HepG2 (cell line): ENCODE measurements around the gene HYAL2. TPM values are rescaled to one million over a fixed set of nuclear protein-coding genes. Genes with fewer than 3 reads are reported as not detected.
A peak's percentile ranks its signal among the peaks of the same experiment; 100 is the strongest.

ENCODE experiments used
- ELF1 ChIP-seq: sonication (generic); formaldehyde crosslinking; IDR thresholded peaks from 2 replicates; pipeline ENCODE4 v1.4.0; 2020; ENCODE audit warnings: missing genetic modification reagents
- FIP1L1 ChIP-seq: fragments of 200-400 bp; formaldehyde crosslinking; IDR thresholded peaks from 2 replicates; pipeline ENCODE4 v1.6.1; 2018; ENCODE audit warnings: low read depth, mild to moderate bottlenecking, low read length, moderate library complexity, borderline replicate concordance; ENCODE audit not compliant: insufficient read depth
- MIER2 ChIP-seq: IDR thresholded peaks from 2 replicates; pipeline ENCODE4 v1.6.1; 2016; ENCODE audit warnings: missing biosample characterization, missing genetic modification reagents
- MTF1 ChIP-seq: sonication (generic); formaldehyde crosslinking; IDR thresholded peaks from 2 replicates; pipeline ENCODE4 v1.5.0; 2020; ENCODE audit warnings: missing genetic modification reagents
- RFXANK ChIP-seq: IDR thresholded peaks from 2 replicates; pipeline ENCODE4 v1.6.1; 2016
- SOX5 ChIP-seq: IDR thresholded peaks from 2 replicates; pipeline ENCODE4 v1.6.1; 2016; ENCODE audit warnings: borderline replicate concordance
- SSRP1 ChIP-seq: IDR thresholded peaks from 2 replicates; pipeline ENCODE4 v1.6.1; 2016; ENCODE audit warnings: control low read depth
- ZNF572 ChIP-seq: sonication (generic); formaldehyde crosslinking; IDR thresholded peaks from 2 replicates; pipeline ENCODE4 v1.5.1; 2020; ENCODE audit warnings: mild to moderate bottlenecking, missing genetic modification reagents
- ZNF607 ChIP-seq: sonication (generic); formaldehyde crosslinking; IDR thresholded peaks from 2 replicates; pipeline ENCODE4 v1.5.1; 2020; ENCODE audit warnings: missing genetic modification reagents, mild to moderate bottlenecking, borderline replicate concordance
- ZNF768 ChIP-seq: sonication (generic); formaldehyde crosslinking; IDR thresholded peaks from 2 replicates; pipeline ENCODE4 v1.4.0; 2020; ENCODE audit warnings: missing genetic modification reagents
- ZNF777 ChIP-seq: sonication (generic); formaldehyde crosslinking; IDR thresholded peaks from 2 replicates; pipeline ENCODE4 v1.4.0; 2020; ENCODE audit warnings: missing genetic modification reagents
- ZSCAN9 ChIP-seq: IDR thresholded peaks from 2 replicates; pipeline ENCODE4 v1.6.1; 2016; ENCODE audit warnings: borderline replicate concordance
- polyA plus RNA-seq, 8 experiments: library from polyadenylated mRNA; depleted of rRNA in 3 of 8; stranded (reverse) in 7 of 8; unstranded in 1 of 8; fragments of >200 nt; fragmentation: Illumina TruSeq in 4 of 8; extraction: Trizol in 4 of 8; gene quantifications; 2 replicates each; pipeline versions ENCODE4 v1.2.1 to v1.2.3, GENCODE V29; 2011 to 2016; ENCODE audit warnings: low read depth in 4 of 8, missing spikeins in 1 of 8, mixed read lengths in 1 of 8; ENCODE audit not compliant: insufficient read depth in 1 of 8
- total RNA-seq, 5 experiments: library from RNA; depleted of rRNA; stranded (reverse); fragments of >200 nt; fragmentation: Illumina TruSeq; extraction: Trizol; gene quantifications; 2 replicates each; pipeline ENCODE4 v1.2.3, GENCODE V29; 2016; ENCODE audit warnings: low read depth in 1 of 5
- TF ChIP-seq, protein P1 (sequence below): sonication (generic); formaldehyde crosslinking; conservative IDR thresholded peaks from 2 replicates; pipeline ENCODE4 v1.4.0; 2020; ENCODE audit warnings: missing genetic modification reagents
- TF ChIP-seq, protein P2 (sequence below): sonication (generic); formaldehyde crosslinking; IDR thresholded peaks from 2 replicates; pipeline ENCODE4 v1.8.1; 2022; ENCODE audit warnings: low read depth, mild to moderate bottlenecking, missing genetic modification reagents
- TF ChIP-seq, protein P3 (sequence below): sonication (generic); formaldehyde crosslinking; IDR thresholded peaks from 2 replicates; pipeline ENCODE4 v1.9.0; 2021; ENCODE audit warnings: missing genetic modification reagents, borderline replicate concordance
- TF ChIP-seq, protein P4 (sequence below): sonication (generic); formaldehyde crosslinking; IDR thresholded peaks from 2 replicates; pipeline ENCODE4 v1.4.0; 2020; ENCODE audit warnings: missing genetic modification reagents, low read depth, mild to moderate bottlenecking, borderline replicate concordance
- TF ChIP-seq, protein P5 (sequence below): sonication (generic); formaldehyde crosslinking; IDR thresholded peaks from 2 replicates; pipeline ENCODE4 v1.8.0; 2023; ENCODE audit warnings: mild to moderate bottlenecking, missing genetic modification reagents
- TF ChIP-seq, protein P6 (sequence below): sonication (generic); formaldehyde crosslinking; IDR thresholded peaks from 2 replicates; pipeline ENCODE4 v1.4.0; 2020; ENCODE audit warnings: mild to moderate bottlenecking, missing genetic modification reagents, borderline replicate concordance

HYAL2 gene
- total and polyA plus RNA-seq, 2 of the 13 experiments (the other 11 are each of a cell fraction or from before 2014, with no cell fraction given), result 76.2 to 102 TPM

DNA sequence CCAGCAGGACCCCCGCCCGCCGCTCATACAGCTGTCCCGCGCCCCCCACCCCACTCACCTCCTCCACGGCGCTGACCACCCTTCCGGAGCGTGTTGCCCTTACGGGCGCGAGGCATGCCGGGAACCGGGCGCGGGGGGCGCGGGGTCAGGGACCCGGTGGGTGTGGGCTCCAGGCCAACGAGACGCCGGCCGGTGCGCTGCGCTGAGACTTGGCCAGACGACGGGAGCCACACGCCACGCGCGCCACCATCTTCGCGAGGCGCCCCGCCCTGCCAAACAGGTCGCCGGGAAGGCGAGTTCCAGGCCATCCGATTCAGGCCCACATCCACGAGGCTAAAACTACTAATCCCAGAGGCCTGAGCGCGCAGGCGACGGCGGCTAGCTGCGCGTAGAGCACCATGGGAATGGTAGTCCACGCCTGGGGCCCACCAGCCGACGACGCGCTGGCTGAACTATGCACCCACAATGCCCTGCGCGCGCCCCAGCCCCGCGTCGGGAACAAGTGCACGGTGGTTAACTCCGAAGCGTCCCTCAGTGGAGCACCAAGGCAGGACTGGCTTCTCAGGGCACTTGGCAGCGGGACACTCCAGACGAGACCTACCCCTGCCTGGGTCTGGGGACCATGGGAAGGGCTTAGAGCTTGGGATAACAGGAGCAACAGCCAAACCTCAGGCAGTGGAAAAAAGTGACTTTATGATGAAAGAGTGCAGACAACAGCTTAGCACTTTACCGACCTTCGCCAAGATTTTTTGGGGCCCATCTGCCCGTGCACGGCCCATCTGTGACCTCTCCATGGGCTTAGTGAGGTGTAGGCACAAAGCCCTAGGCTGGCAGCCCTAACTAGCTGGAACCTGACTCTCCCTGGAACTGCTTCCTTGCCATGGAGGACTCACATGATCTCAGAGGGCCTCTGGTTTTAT, 30.1 kb downstream of the HYAL2 start, which contains the start of gene IFRD2 (continued):
- TF ChIP-seq MIER2 (CRISPR knock-in tag), result no peak; the same call in 1 of the 2 replicates
- TF ChIP-seq ZNF768 (CRISPR knock-in tag), result no peak
- 0 out of 2 replicates have a peak, but pooled peaks have one; percentile 9 for TF ChIP-seq SOX5 (CRISPR knock-in tag)
- TF ChIP-seq ZNF777 (CRISPR knock-in tag), result no peak
- TF ChIP-seq RFXANK, result peak; percentile 47; the same call in 1 of the 2 replicates
- TF ChIP-seq ELF1 (CRISPR knock-in tag), result peak; percentile 77
- TF ChIP-seq, protein P1, sequence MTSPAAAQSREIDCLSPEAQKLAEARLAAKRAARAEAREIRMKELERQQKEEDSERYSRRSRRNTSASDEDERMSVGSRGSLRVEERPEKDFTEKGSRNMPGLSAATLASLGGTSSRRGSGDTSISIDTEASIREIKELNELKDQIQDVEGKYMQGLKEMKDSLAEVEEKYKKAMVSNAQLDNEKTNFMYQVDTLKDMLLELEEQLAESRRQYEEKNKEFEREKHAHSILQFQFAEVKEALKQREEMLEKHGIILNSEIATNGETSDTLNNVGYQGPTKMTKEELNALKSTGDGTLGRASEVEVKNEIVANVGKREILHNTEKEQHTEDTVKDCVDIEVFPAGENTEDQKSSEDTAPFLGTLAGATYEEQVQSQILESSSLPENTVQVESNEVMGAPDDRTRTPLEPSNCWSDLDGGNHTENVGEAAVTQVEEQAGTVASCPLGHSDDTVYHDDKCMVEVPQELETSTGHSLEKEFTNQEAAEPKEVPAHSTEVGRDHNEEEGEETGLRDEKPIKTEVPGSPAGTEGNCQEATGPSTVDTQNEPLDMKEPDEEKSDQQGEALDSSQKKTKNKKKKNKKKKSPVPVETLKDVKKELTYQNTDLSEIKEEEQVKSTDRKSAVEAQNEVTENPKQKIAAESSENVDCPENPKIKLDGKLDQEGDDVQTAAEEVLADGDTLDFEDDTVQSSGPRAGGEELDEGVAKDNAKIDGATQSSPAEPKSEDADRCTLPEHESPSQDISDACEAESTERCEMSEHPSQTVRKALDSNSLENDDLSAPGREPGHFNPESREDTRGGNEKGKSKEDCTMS (CRISPR knock-in tag), result no peak
- peak; percentile 52; the same call in 1 of the 2 replicates for TF ChIP-seq ZSCAN9 (CRISPR knock-in tag)
- TF ChIP-seq, protein P2, sequence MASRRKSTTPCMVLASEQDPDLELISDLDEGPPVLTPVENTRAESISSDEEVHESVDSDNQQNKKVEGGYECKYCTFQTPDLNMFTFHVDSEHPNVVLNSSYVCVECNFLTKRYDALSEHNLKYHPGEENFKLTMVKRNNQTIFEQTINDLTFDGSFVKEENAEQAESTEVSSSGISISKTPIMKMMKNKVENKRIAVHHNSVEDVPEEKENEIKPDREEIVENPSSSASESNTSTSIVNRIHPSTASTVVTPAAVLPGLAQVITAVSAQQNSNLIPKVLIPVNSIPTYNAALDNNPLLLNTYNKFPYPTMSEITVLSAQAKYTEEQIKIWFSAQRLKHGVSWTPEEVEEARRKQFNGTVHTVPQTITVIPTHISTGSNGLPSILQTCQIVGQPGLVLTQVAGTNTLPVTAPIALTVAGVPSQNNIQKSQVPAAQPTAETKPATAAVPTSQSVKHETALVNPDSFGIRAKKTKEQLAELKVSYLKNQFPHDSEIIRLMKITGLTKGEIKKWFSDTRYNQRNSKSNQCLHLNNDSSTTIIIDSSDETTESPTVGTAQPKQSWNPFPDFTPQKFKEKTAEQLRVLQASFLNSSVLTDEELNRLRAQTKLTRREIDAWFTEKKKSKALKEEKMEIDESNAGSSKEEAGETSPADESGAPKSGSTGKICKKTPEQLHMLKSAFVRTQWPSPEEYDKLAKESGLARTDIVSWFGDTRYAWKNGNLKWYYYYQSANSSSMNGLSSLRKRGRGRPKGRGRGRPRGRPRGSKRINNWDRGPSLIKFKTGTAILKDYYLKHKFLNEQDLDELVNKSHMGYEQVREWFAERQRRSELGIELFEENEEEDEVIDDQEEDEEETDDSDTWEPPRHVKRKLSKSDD (CRISPR knock-in tag), result 0 out of 2 replicates have a peak, but pooled peaks have one; percentile 45
- TF ChIP-seq MTF1 (CRISPR knock-in tag), result no peak
- TF ChIP-seq ZNF572 (CRISPR knock-in tag), result peak; percentile 96; the same call in 1 of the 2 replicates
- TF ChIP-seq SSRP1 (CRISPR knock-in tag), result peak; percentile 70; the same call in 1 of the 2 replicates
- TF ChIP-seq, protein P3, sequence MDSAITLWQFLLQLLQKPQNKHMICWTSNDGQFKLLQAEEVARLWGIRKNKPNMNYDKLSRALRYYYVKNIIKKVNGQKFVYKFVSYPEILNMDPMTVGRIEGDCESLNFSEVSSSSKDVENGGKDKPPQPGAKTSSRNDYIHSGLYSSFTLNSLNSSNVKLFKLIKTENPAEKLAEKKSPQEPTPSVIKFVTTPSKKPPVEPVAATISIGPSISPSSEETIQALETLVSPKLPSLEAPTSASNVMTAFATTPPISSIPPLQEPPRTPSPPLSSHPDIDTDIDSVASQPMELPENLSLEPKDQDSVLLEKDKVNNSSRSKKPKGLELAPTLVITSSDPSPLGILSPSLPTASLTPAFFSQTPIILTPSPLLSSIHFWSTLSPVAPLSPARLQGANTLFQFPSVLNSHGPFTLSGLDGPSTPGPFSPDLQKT, result no peak; the same call in 1 of the 2 replicates
- TF ChIP-seq, protein P4, sequence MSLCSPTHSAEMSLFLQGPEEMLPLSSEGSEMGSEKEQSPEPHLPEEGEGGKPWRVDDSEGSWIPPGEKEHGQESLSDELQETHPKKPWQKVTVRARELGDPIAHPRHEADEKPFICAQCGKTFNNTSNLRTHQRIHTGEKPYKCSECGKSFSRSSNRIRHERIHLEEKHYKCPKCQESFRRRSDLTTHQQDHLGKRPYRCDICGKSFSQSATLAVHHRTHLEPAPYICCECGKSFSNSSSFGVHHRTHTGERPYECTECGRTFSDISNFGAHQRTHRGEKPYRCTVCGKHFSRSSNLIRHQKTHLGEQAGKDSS (CRISPR knock-in tag), result peak; percentile 50; the same call in 1 of the 2 replicates
- TF ChIP-seq, protein P5, sequence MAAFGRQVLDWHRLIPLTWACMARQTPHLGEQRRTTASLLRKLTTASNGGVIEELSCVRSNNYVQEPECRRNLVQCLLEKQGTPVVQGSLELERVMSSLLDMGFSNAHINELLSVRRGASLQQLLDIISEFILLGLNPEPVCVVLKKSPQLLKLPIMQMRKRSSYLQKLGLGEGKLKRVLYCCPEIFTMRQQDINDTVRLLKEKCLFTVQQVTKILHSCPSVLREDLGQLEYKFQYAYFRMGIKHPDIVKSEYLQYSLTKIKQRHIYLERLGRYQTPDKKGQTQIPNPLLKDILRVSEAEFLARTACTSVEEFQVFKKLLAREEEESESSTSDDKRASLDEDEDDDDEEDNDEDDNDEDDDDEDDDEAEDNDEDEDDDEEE (CRISPR knock-in tag), result 0 out of 2 replicates have a peak, but pooled peaks have one; percentile 32
- TF ChIP-seq FIP1L1, result no peak
- TF ChIP-seq, protein P6, sequence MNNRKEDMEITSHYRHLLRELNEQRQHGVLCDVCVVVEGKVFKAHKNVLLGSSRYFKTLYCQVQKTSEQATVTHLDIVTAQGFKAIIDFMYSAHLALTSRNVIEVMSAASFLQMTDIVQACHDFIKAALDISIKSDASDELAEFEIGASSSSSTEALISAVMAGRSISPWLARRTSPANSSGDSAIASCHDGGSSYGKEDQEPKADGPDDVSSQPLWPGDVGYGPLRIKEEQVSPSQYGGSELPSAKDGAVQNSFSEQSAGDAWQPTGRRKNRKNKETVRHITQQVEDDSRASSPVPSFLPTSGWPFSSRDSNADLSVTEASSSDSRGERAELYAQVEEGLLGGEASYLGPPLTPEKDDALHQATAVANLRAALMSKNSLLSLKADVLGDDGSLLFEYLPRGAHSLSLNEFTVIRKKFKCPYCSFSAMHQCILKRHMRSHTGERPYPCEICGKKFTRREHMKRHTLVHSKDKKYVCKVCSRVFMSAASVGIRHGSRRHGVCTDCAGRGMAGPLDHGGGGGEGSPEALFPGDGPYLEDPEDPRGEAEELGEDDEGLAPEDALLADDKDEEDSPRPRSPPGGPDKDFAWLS (CRISPR knock-in tag), result no peak
- TF ChIP-seq ZNF607 (CRISPR knock-in tag), result peak; percentile 28; the same call in 1 of the 2 replicates
